Measurements from ENCODE around the gene CHST8.

Gene CHST8

GRCh38 chr19:33641261-33641660 lies 19.5 kb downstream of the CHST8 start:
- no peak for TF ChIP-seq CTCF (IDR thresholded peaks at IDR 0.05)

- no peak for TF ChIP-seq CTCF (IDR thresholded peaks at IDR 0.05)
Observed at GRCh38 chr19:33641956-33642498, 20.3 kb downstream of the CHST8 start.

GRCh38 chr19:33644284-33644836 lies 22.6 kb downstream of the CHST8 start:
- no peak for TF ChIP-seq CTCF (IDR thresholded peaks at IDR 0.05)

- TF ChIP-seq CTCF (IDR thresholded peaks at IDR 0.05), result no peak
Observed at GRCh38 chr19:33646306-33646705, 24.6 kb downstream of the CHST8 start.

- no peak for TF ChIP-seq CTCF (IDR thresholded peaks at IDR 0.05)
Observed at GRCh38 chr19:33647146-33647545, 25.4 kb downstream of the CHST8 start.

- TF ChIP-seq CTCF (IDR thresholded peaks at IDR 0.05), result no peak
Observed at GRCh38 chr19:33649627-33650305, 28.0 kb downstream of the CHST8 start.

GRCh38 chr19:33653684-33654083 lies 31.9 kb downstream of the CHST8 start:
- no peak for TF ChIP-seq CTCF (IDR thresholded peaks at IDR 0.05)

All from LNCAP (cell line).